HepG2 (cell line): Measurements from ENCODE around the gene LIPC. TPM values are rescaled to one million over a fixed set of nuclear protein-coding genes. Genes with fewer than 3 reads are reported as not detected.

Experiments
- ATAC-seq: fragments of 200-7000 bp; cut with Tn5 transposase; 3 replicates; pipeline ENCODE4 v1.9.1; 2020; ENCODE audit warnings: mild to moderate bottlenecking, moderate library complexity
- BruUV-seq: library from RNA; stranded (reverse); fragments of 400-500 nt; replicated peaks from 2 replicates; lab custom pipeline; 2021; lab: Mats Ljungman, UMichigan
- CTCF ChIA-PET: fragments of 300-600 bp; formaldehyde crosslinking; extraction: SDS; loops from one replicate; lab custom pipeline; 2021; ENCODE audit warnings: low total read pairs, inconsistent platforms, low intra/inter-chr PET ratio; lab: Yijun Ruan, JAX
- POLR2A ChIA-PET: fragments of 350-600 bp; sonication (Branson Sonifier 250); formaldehyde crosslinking; loops from one replicate; lab custom pipeline; 2020; ENCODE audit warnings: antibody characterized with exemption, inconsistent platforms; lab: Yijun Ruan, JAX
- DNase-seq: peaks from one replicate; pipeline ENCODE4 v3.0.0-alpha.2; 2015; ENCODE audit warnings: low spot score
- FAIRE-seq: peaks from 3 replicates; lab custom pipeline; 2011; peaks lifted over from hg19 to GRCh38; lab: Jason Lieb, UNC
- H2AFZ ChIP-seq: one replicate; pipeline ENCODE4 v1.6.1; 2011; ENCODE audit warnings: low read length, inconsistent platforms
- H3K27ac ChIP-seq: fragments of 300-600 bp; 3 replicates; pipeline ENCODE4 v1.8.0; 2011; ENCODE audit warnings: mixed run types, mild to moderate bottlenecking, mixed read lengths, low read length, inconsistent platforms; ENCODE audit not compliant: insufficient read depth; ENCODE audit errors: extremely low read length
- H3K27me3 ChIP-seq, 2 experiments: fragments of 200-600 bp in 1 of 2; 2 replicates in 1 of 2; 3 replicates in 1 of 2; pipeline versions ENCODE4 v1.6.0 to v1.8.0; 2011; ENCODE audit warnings: low read length in 2 of 2, mild to moderate bottlenecking in 2 of 2, moderate library complexity in 2 of 2, inconsistent platforms in 1 of 2; ENCODE audit not compliant: insufficient read depth in 2 of 2, control insufficient read depth in 1 of 2
- H3K36me3 ChIP-seq, 2 experiments: fragments of 200-600 bp in 1 of 2; replicated peaks in 1 of 2; 2 replicates in 1 of 2; 3 replicates in 1 of 2; pipeline versions ENCODE4 v1.5.1 to v1.8.0; 2011; ENCODE audit warnings: low read length in 2 of 2, inconsistent platforms in 1 of 2; ENCODE audit not compliant: insufficient read depth in 2 of 2, control insufficient read depth in 1 of 2
- H3K4me1 ChIP-seq: 2 replicates; pipeline ENCODE4 v1.5.1; 2012; ENCODE audit warnings: low read length, inconsistent platforms; ENCODE audit not compliant: insufficient read depth
- H3K4me2 ChIP-seq: 2 replicates; pipeline ENCODE4 v1.6.0; 2011; ENCODE audit warnings: low read depth, low read length, inconsistent platforms
- H3K4me3 ChIP-seq, 3 experiments: fragments of 200-600 bp in 1 of 3; sonication (generic), shearing (Covaris generic) in 1 of 3; replicated peaks in 1 of 3; 2 replicates each; pipeline ENCODE4 v1.5.1; 2011 to 2016; ENCODE audit warnings: low read length in 3 of 3, inconsistent platforms in 2 of 3, low read depth in 2 of 3, mild to moderate bottlenecking in 2 of 3, control low read depth in 1 of 3, mixed read lengths in 1 of 3; ENCODE audit not compliant: insufficient read depth in 1 of 3
- H3K79me2 ChIP-seq: one replicate; pipeline ENCODE4 v1.6.1; 2011; ENCODE audit warnings: low read length, inconsistent platforms; ENCODE audit not compliant: insufficient read depth
- H3K9ac ChIP-seq: 2 replicates; pipeline ENCODE4 v1.6.0; 2011; ENCODE audit warnings: mild to moderate bottlenecking, low read depth, low read length, inconsistent platforms; ENCODE audit not compliant: insufficient read depth
- H3K9me3 ChIP-seq: 2 replicates; pipeline ENCODE4 v1.5.1; 2012; ENCODE audit warnings: mild to moderate bottlenecking, low read length
- H4K20me1 ChIP-seq: 2 replicates; pipeline ENCODE4 v1.6.0; 2011; ENCODE audit warnings: inconsistent platforms, mild to moderate bottlenecking, low read length, moderate library complexity; ENCODE audit not compliant: insufficient read depth
- ARID5B ChIP-seq: IDR thresholded peaks from 2 replicates; pipeline ENCODE4 v1.4.0; 2020; ENCODE audit warnings: mild to moderate bottlenecking, missing genetic modification reagents
- CHD4 ChIP-seq: fragments of 200-600 bp; sonication (generic); IDR thresholded peaks from 2 replicates; pipeline ENCODE4 v1.7.0; 2017; ENCODE audit warnings: mild to moderate bottlenecking, low read length, borderline replicate concordance
- FOXA3 ChIP-seq: IDR thresholded peaks from 2 replicates; pipeline ENCODE4 v1.6.1; 2016; ENCODE audit warnings: missing genetic modification reagents, missing compliant biosample characterization
- HNRNPLL ChIP-seq: fragments of 200-400 bp; formaldehyde crosslinking; IDR thresholded peaks from 2 replicates; pipeline ENCODE4 v1.6.1; 2017; ENCODE audit warnings: mild to moderate bottlenecking, low read depth, low read length; ENCODE audit not compliant: poor library complexity, severe bottlenecking
- NR0B2 ChIP-seq: sonication (generic); formaldehyde crosslinking; IDR thresholded peaks from 2 replicates; pipeline ENCODE4 v1.4.0; 2020; ENCODE audit warnings: mild to moderate bottlenecking, missing genetic modification reagents
- POLR2A ChIP-seq, 2 experiments: IDR thresholded peaks; 2 replicates each; pipeline ENCODE4 v1.6.1; 2011; ENCODE audit warnings: low read depth in 2 of 2, low read length in 2 of 2, mild to moderate bottlenecking in 1 of 2, moderate library complexity in 1 of 2; ENCODE audit not compliant: insufficient read depth in 1 of 2
- ZFX ChIP-seq: sonication (generic); formaldehyde crosslinking; IDR thresholded peaks from 2 replicates; pipeline ENCODE4 v1.4.0; 2020; ENCODE audit warnings: mild to moderate bottlenecking, low read depth, missing genetic modification reagents, moderate library complexity
- ZNF362 ChIP-seq: sonication (generic); formaldehyde crosslinking; IDR thresholded peaks from 2 replicates; pipeline ENCODE4 v1.4.0; 2020; ENCODE audit warnings: missing genetic modification reagents, mild to moderate bottlenecking, borderline replicate concordance
- ZNF543 ChIP-seq: sonication (generic); formaldehyde crosslinking; IDR thresholded peaks from 2 replicates; pipeline ENCODE4 v1.4.0; 2020; ENCODE audit warnings: mild to moderate bottlenecking, missing genetic modification reagents
- ZNF564 ChIP-seq: sonication (generic); formaldehyde crosslinking; IDR thresholded peaks from 2 replicates; pipeline ENCODE4 v1.8.1; 2023; ENCODE audit warnings: mild to moderate bottlenecking, missing genetic modification reagents
- ZNF574 ChIP-seq: sonication (generic); formaldehyde crosslinking; IDR thresholded peaks from 2 replicates; pipeline ENCODE4 v1.4.0; 2020; ENCODE audit warnings: missing genetic modification reagents
- ZNF768 ChIP-seq: sonication (generic); formaldehyde crosslinking; IDR thresholded peaks from 2 replicates; pipeline ENCODE4 v1.4.0; 2020; ENCODE audit warnings: missing genetic modification reagents
- WGBS: methylation state at CpG from one replicate; pipeline ENCODE4 v1.1.6; 2017; ENCODE audit warnings: low lambda C conversion rate; 5-methylcytosine and 5-hydroxymethylcytosine counted together
- in situ Hi-C: cut with HindIII; loops from 2 replicates; pipeline ENCODE4 v1.10.0; 2017; ENCODE audit warnings: low pct_unique_long_range_greater_than_20kb; ENCODE audit not compliant: extremely low pct_ligation_motif_present
- intact Hi-C: fragments of 100-400 bp; cut with micrococcal nuclease; formaldehyde crosslinking; loops from one replicate; pipeline ENCODE4 v1.10.0; 2022; ENCODE audit not compliant: unreplicated experiment
- polyA plus RNA-seq, 8 experiments: library from polyadenylated mRNA; depleted of rRNA in 3 of 8; stranded (reverse) in 7 of 8; unstranded in 1 of 8; fragments of >200 nt; fragmentation: Illumina TruSeq in 4 of 8; extraction: Trizol in 4 of 8; gene quantifications; 2 replicates each; pipeline versions ENCODE4 v1.2.1 to v1.2.3, GENCODE V29; 2011 to 2016; ENCODE audit warnings: low read depth in 4 of 8, missing spikeins in 1 of 8, mixed read lengths in 1 of 8; ENCODE audit not compliant: insufficient read depth in 1 of 8
- total RNA-seq, 5 experiments: library from RNA; depleted of rRNA; stranded (reverse); fragments of >200 nt; fragmentation: Illumina TruSeq; extraction: Trizol; gene quantifications; 2 replicates each; pipeline ENCODE4 v1.2.3, GENCODE V29; 2016; ENCODE audit warnings: low read depth in 1 of 5

Gene LIPC
- total and polyA plus RNA-seq, 2 of the 13 experiments (the other 11 are each of a cell fraction or from before 2014, with no cell fraction given): 26.0 to 38.0 TPM

- under 1% methylated on average over 7 of the region's 10 CpGs for WGBS
- no peaks in the 10 kb centered on the region for H3K9me3 ChIP-seq
- CTCF ChIA-PET: no interaction called here
- H3K27me3 ChIP-seq: no peaks in the 10 kb centered on the region
- H3K79me2 ChIP-seq: no peaks in the 10 kb centered on the region
- no peaks in the 10 kb centered on the region for H4K20me1 ChIP-seq
- BruUV-seq: no TSS peak
- peak overlapping the region; percentile 71 for H3K4me2 ChIP-seq
- peaks cover 77% of the 10 kb centered on the region for H3K4me1 ChIP-seq
- peak overlapping the region; percentile 11 to 49 (median 27); a peak in 3 of 6 replicates for H3K4me3 ChIP-seq
- FAIRE-seq (peak; percentile 48), ATAC-seq (peak; percentile 82), DNase-seq (peak; percentile 75)
- H3K36me3 ChIP-seq: no peaks in the 10 kb centered on the region
- in situ Hi-C loops: loop anchor here (5.0 to 10.0 kb wide), 2 partner anchors 34 to 48 kb away; no protein-coding TSS in a partner anchor
- peak overlapping the region; percentile 70 for H3K27ac ChIP-seq
- H3K9ac ChIP-seq: peak overlapping the region; percentile 56
- H2AFZ ChIP-seq: peak overlapping the region; percentile 21
- POLR2A ChIA-PET: interaction anchor here (0.8 to 3.9 kb wide), 21 partner anchors 9 to 388 kb away, joined by 3 to 93 read pairs (median 7); partner anchors contain the start of genes ADAM10, LIPC and MINDY2
- intact Hi-C loops: loop anchor here (5.0 kb wide), 2 partner anchors 34 to 204 kb away; no protein-coding TSS in a partner anchor
- TF ChIP-seq ARID5B (0 out of 2 replicates have a peak, but pooled peaks have one; percentile 13), HNRNPLL (no peak), NR0B2 (CRISPR knock-in tag) (no peak), ZFX (CRISPR knock-in tag) (peak; percentile 26), CHD4 (0 out of 2 replicates have a peak, but pooled peaks have one; percentile 15), ZNF362 (CRISPR knock-in tag) (peak; percentile 20; the same call in 1 of the 2 replicates), ZNF564 (no peak), ZNF543 (CRISPR knock-in tag) (0 out of 2 replicates have a peak, but pooled peaks have one; percentile 33), ZNF768 (CRISPR knock-in tag) (no peak), ZNF574 (CRISPR knock-in tag) (0 out of 2 replicates have a peak, but pooled peaks have one; percentile 1), POLR2A (IDR thresholded peaks at IDR 0.05; ENCODE audit: insufficient read depth in 1 of 2, low read depth in 2 of 2, low read length in 2 of 2) (peak in 1 of 2 experiments; percentile 36; a peak in 1 of 4 replicates), FOXA3 (CRISPR knock-in tag) (0 out of 2 replicates have a peak, but pooled peaks have one; percentile 12)
Measured at GRCh38 chr15:58476525-58477162, 44.9 kb downstream of the LIPC start.
